Aorta (tissue), 5 donors: ENCODE results near the gene CRY2. TPM values are rescaled to one million over a fixed set of nuclear protein-coding genes. Genes with fewer than 3 reads are reported as not detected.
A peak's percentile ranks its signal among the peaks of the same experiment; 100 is the strongest.

Experiments used
- ATAC-seq: fragments of 200-7000 bp; cut with Tn5 transposase; one replicate; pipeline ENCODE4 v1.9.1; 2022; ENCODE audit warnings: moderate library complexity; ENCODE audit not compliant: low FRiP score
- DNase-seq, 2 donors: peaks; one replicate each; pipeline ENCODE4 v3.0.0-alpha.2; 2020
- H3K27ac ChIP-seq, 2 donors: one replicate each; pipeline ENCODE4 v1.5.1; 2013; ENCODE audit warnings: low read length in 2 of 2, mild to moderate bottlenecking in 2 of 2, moderate library complexity in 2 of 2, control low read depth in 1 of 2, inconsistent platforms in 1 of 2, low read depth in 1 of 2
- H3K27me3 ChIP-seq, 2 donors: one replicate each; pipeline ENCODE4 v1.6.1; 2013; ENCODE audit warnings: control low read depth in 1 of 2, low read length in 1 of 2, mild to moderate bottlenecking in 1 of 2, moderate library complexity in 1 of 2; ENCODE audit not compliant: insufficient read depth in 2 of 2, control insufficient read depth in 1 of 2
- H3K36me3 ChIP-seq, 2 donors: one replicate each; pipeline ENCODE4 v1.6.1; 2013; ENCODE audit warnings: control low read depth in 1 of 2, low read length in 1 of 2, mild to moderate bottlenecking in 1 of 2; ENCODE audit not compliant: insufficient read depth in 2 of 2, control insufficient read depth in 1 of 2
- H3K4me1 ChIP-seq, 2 donors: one replicate each; pipeline ENCODE4 v1.6.1; 2013; ENCODE audit warnings: low read length in 2 of 2, control low read depth in 1 of 2, mild to moderate bottlenecking in 1 of 2, moderate library complexity in 1 of 2; ENCODE audit not compliant: insufficient read depth in 2 of 2, control insufficient read depth in 1 of 2
- H3K4me3 ChIP-seq, 2 donors: one replicate each; pipeline ENCODE4 v1.5.1; 2013; ENCODE audit warnings: low read length in 2 of 2, control low read depth in 1 of 2, mild to moderate bottlenecking in 1 of 2
- H3K9me3 ChIP-seq: one replicate; pipeline ENCODE4 v1.6.1; 2013; ENCODE audit warnings: mild to moderate bottlenecking, low read length; ENCODE audit not compliant: control insufficient read depth
- WGBS, 2 donors: extraction: QIAGEN DNeasy Blood & Tissue Kit; methylation state at CpG; one replicate each; pipeline ENCODE4 v1.1.7; 2013; 5-methylcytosine and 5-hydroxymethylcytosine counted together
- intact Hi-C, 2 donors: fragments of 100-400 bp; cut with DNase I; formaldehyde crosslinking; loops; one replicate each; pipeline versions ENCODE4 v1.14.2 to v1.15.0; 2022
- polyA plus RNA-seq, 2 donors: library from polyadenylated mRNA; stranded (reverse); fragments of 200-250 nt; gene quantifications; one replicate each; pipeline ENCODE4 v1.2.3, GENCODE V29; 2013
- total RNA-seq, 2 donors: library from RNA; stranded (reverse); fragmentation: NEBNext Ultra II Directional; extraction: Animal tissue kit (Norgen Biotek cat#: 25700); gene quantifications; one replicate each; pipeline ENCODE4 v1.2.1, GENCODE V29; 2021
- donor health status: healthy with polysubstance abuse.
- donor health status: Bipolar disorder and iron deficiency.
- donor health status: DM: no; HTN: no; CAD: no.
- donor health status: DM: no; HTN: no; CAD: no.
- donor health status: DM: yes; HTN: yes; CAD: no.

Gene CRY2
- total and polyA plus RNA-seq, 4 donors, result 6.4 to 54.1 (median 28.2) TPM

- intact Hi-C loops, result no loop called here
- WGBS, 2 donors, result 81 to 83% methylated on average over 12 of the region's 12 CpGs
Observed at GRCh38 chr11:45926001-45926401, 78.7 kb downstream of the CRY2 start.

GRCh38 chr11:45926536-45927331, 79.5 kb downstream of the CRY2 start:
- peak in 1 of 2 donors; percentile 65 for DNase-seq

More at GRCh38 chr11:45926001-45926401, 78.7 kb downstream of the CRY2 start:
- no peaks in the 10 kb centered on the region for H3K36me3 ChIP-seq
- no peak overlapping the region for H3K4me3 ChIP-seq
- no peaks in the 10 kb centered on the region for H3K4me1 ChIP-seq
- H3K27ac ChIP-seq, result no peak overlapping the region
- H3K9me3 ChIP-seq, result no peaks in the 10 kb centered on the region
- no peaks in the 10 kb centered on the region for H3K27me3 ChIP-seq
- DNase-seq (peak in 1 of 2 donors; percentile 61), ATAC-seq (no peak)

GRCh38 chr11:45927332-45927683, 80.0 kb downstream of the CRY2 start:
- no peak overlapping the region for H3K4me3 ChIP-seq
- intact Hi-C loops, result no loop called here
- 76 to 82% methylated on average over 15 of the region's 15 CpGs for WGBS, 2 donors

More at GRCh38 chr11:45926536-45927331, 79.5 kb downstream of the CRY2 start:
- WGBS, 2 donors, result 83 to 89% methylated on average over 11 to 12 of the region's 12 CpGs
- intact Hi-C loops, result no loop called here
- no peaks in the 10 kb centered on the region for H3K36me3 ChIP-seq
- no peak overlapping the region for H3K4me3 ChIP-seq
- no peaks in the 10 kb centered on the region for H3K27me3 ChIP-seq
- H3K27ac ChIP-seq, result no peak overlapping the region
- no peak for ATAC-seq
- no peaks in the 10 kb centered on the region for H3K9me3 ChIP-seq
- no peaks in the 10 kb centered on the region for H3K4me1 ChIP-seq

GRCh38 chr11:45927684-45928413, 80.6 kb downstream of the CRY2 start:
- peak in 1 of 2 donors; percentile 73 for DNase-seq
- intact Hi-C loops, result no loop called here
- WGBS, 2 donors, result 91 to 93% methylated on average over 26 to 27 of the region's 27 CpGs

More at GRCh38 chr11:45927332-45927683, 80.0 kb downstream of the CRY2 start:
- Histone ChIP-seq H3K27ac (no peak overlapping the region), H3K4me1 (no peaks in the 10 kb centered on the region), H3K9me3 (no peaks in the 10 kb centered on the region), H3K27me3 (no peaks in the 10 kb centered on the region), H3K36me3 (no peaks in the 10 kb centered on the region)
- no peak for ATAC-seq
- DNase-seq, result peak in 1 of 2 donors; percentile 62

GRCh38 chr11:45928535-45929215, 81.4 kb downstream of the CRY2 start:
- Histone ChIP-seq H3K4me1 (no peaks in the 10 kb centered on the region), H3K27me3 (no peaks in the 10 kb centered on the region), H3K36me3 (no peaks in the 10 kb centered on the region), H3K27ac (no peak overlapping the region), H3K4me3 (no peak overlapping the region), H3K9me3 (no peaks in the 10 kb centered on the region)
- ATAC-seq, result no peak
- 76 to 83% methylated on average over 13 of the region's 13 CpGs for WGBS, 2 donors
- DNase-seq, result peak in 1 of 2 donors; percentile 69
- intact Hi-C loops, result no loop called here

More at GRCh38 chr11:45927684-45928413, 80.6 kb downstream of the CRY2 start:
- no peak overlapping the region for H3K27ac ChIP-seq
- no peak for ATAC-seq
- H3K36me3 ChIP-seq, result no peaks in the 10 kb centered on the region
- H3K4me1 ChIP-seq, result no peaks in the 10 kb centered on the region
- no peaks in the 10 kb centered on the region for H3K27me3 ChIP-seq
- no peak overlapping the region for H3K4me3 ChIP-seq
- H3K9me3 ChIP-seq, result no peaks in the 10 kb centered on the region

GRCh38 chr11:45929486-45930030, 82.3 kb downstream of the CRY2 start:
- H3K4me1 ChIP-seq, result no peaks in the 10 kb centered on the region
- DNase-seq, result peak in 1 of 2 donors; percentile 59
- no peaks in the 10 kb centered on the region for H3K27me3 ChIP-seq
- peaks cover 0 to 1% of the 10 kb centered on the region in 2 donors for H3K36me3 ChIP-seq
- intact Hi-C loops, result no loop called here
- no peaks in the 10 kb centered on the region for H3K9me3 ChIP-seq
- no peak overlapping the region for H3K27ac ChIP-seq
- 82 to 85% methylated on average over 10 of the region's 10 CpGs for WGBS, 2 donors
- ATAC-seq, result no peak
- no peak overlapping the region for H3K4me3 ChIP-seq

- intact Hi-C loops, result no loop called here
- ATAC-seq, result no peak
Observed at GRCh38 chr11:45930031-45930794, 82.9 kb downstream of the CRY2 start.

More at GRCh38 chr11:45930031-45930794, 82.9 kb downstream of the CRY2 start:
- Histone ChIP-seq H3K4me1 (no peaks in the 10 kb centered on the region), H3K36me3 (peaks cover 3 to 5% of the 10 kb centered on the region in 2 donors), H3K9me3 (no peaks in the 10 kb centered on the region), H3K27ac (no peak overlapping the region), H3K4me3 (no peak overlapping the region), H3K27me3 (no peaks in the 10 kb centered on the region)
- DNase-seq, result peak in 1 of 2 donors; percentile 72
- 82 to 88% methylated on average over 14 of the region's 14 CpGs for WGBS, 2 donors
